HCT116 (cell line): ENCODE data around the gene RNASEH2A. TPM values are rescaled to one million over a fixed set of nuclear protein-coding genes. Genes with fewer than 3 reads are reported as not detected.

Source experiments
- ATAC-seq: fragments of 200-7000 bp; cut with Tn5 transposase; 2 replicates; pipeline ENCODE4 v1.9.1; 2020; ENCODE audit warnings: mild to moderate bottlenecking, moderate library complexity
- BruUV-seq: library from RNA; stranded (reverse); fragments of 400-500 nt; replicated peaks from 2 replicates; lab custom pipeline; 2021; lab: Mats Ljungman, UMichigan
- CTCF ChIA-PET: fragments of 300-600 bp; sonication (Branson Sonifier 250); formaldehyde crosslinking; loops from one replicate; lab custom pipeline; 2021; ENCODE audit warnings: antibody characterized with exemption; lab: Charles Lee
- POLR2A ChIA-PET: fragments of 300-600, 350-600 bp; sonication (Branson Sonifier 250); formaldehyde crosslinking; loops from one replicate; lab custom pipeline; 2021; ENCODE audit warnings: antibody characterized with exemption; lab: Charles Lee
- RAD21 ChIA-PET, 2 experiments: fragments of 300-600 bp; sonication (Branson Sonifier 250); formaldehyde crosslinking; loops; one replicate each; lab custom pipeline; 2023; ENCODE audit warnings: low total read pairs in 2 of 2; ENCODE audit not compliant: uncharacterized antibody in 2 of 2, unreplicated experiment in 2 of 2, low non-redundant PET in 1 of 2; lab: Charles Lee
- DNase-seq: peaks from one replicate; pipeline ENCODE4 v3.0.0-alpha.2; 2010; ENCODE audit warnings: low read depth, low spot score
- H2AFZ ChIP-seq: fragments of 200-600 bp; shearing (Covaris generic), sonication (generic); 2 replicates; pipeline ENCODE4 v1.6.1; 2017; ENCODE audit warnings: low read depth, mixed run types, mixed read lengths, antibody characterized with exemption, low read length; ENCODE audit not compliant: poor library complexity, severe bottlenecking
- H3K27ac ChIP-seq: 2 replicates; pipeline ENCODE4 v1.5.1; 2012; ENCODE audit warnings: low read depth, low read length
- H3K27me3 ChIP-seq: fragments of 200-600 bp; sonication (generic); 2 replicates; pipeline ENCODE4 v1.6.1; 2016; ENCODE audit warnings: mixed run types, low read length, mixed read lengths; ENCODE audit not compliant: insufficient read depth
- H3K36me3 ChIP-seq, 2 experiments: fragments of 200-500 bp in 1 of 2; fragments of 200-600 bp in 1 of 2; sonication (Bioruptor generic) in 1 of 2; sonication (generic) in 1 of 2; 2 replicates each; pipeline versions ENCODE4 v1.5.1 to v1.6.1; 2014 to 2016; ENCODE audit warnings: low read length in 2 of 2, inconsistent platforms in 1 of 2, mixed read lengths in 1 of 2, mixed run types in 1 of 2; ENCODE audit not compliant: insufficient read depth in 2 of 2, control insufficient read depth in 1 of 2
- H3K4me1 ChIP-seq, 2 experiments: fragments of 200-600 bp in 1 of 2; sonication (generic) in 1 of 2; 2 replicates each; pipeline versions ENCODE4 v1.5.1 to v1.6.1; 2012 to 2017; ENCODE audit warnings: low read length in 2 of 2, inconsistent platforms in 1 of 2, mild to moderate bottlenecking in 1 of 2, mixed read lengths in 1 of 2, mixed run types in 1 of 2, moderate library complexity in 1 of 2; ENCODE audit not compliant: insufficient read depth in 2 of 2, control insufficient read depth in 1 of 2
- H3K4me2 ChIP-seq: fragments of 200-600 bp; sonication (generic); 2 replicates; pipeline ENCODE4 v1.6.1; 2017; ENCODE audit warnings: mixed run types, low read length, mixed read lengths
- H3K4me3 ChIP-seq, 2 experiments: fragments of 200-600 bp in 1 of 2; sonication (generic) in 1 of 2; replicated peaks in 1 of 2; 2 replicates each; pipeline ENCODE4 v1.5.1; 2011 to 2016; ENCODE audit warnings: low read length in 2 of 2, control low read depth in 1 of 2, low read depth in 1 of 2, mild to moderate bottlenecking in 1 of 2, mixed read lengths in 1 of 2, mixed run types in 1 of 2
- H3K79me2 ChIP-seq: fragments of 200-600 bp; sonication (generic); 2 replicates; pipeline ENCODE4 v1.6.1; 2017; ENCODE audit warnings: mild to moderate bottlenecking, mixed run types, low read length, moderate library complexity, mixed read lengths; ENCODE audit not compliant: insufficient read depth
- H3K9ac ChIP-seq: fragments of 200-600 bp; sonication (generic); 2 replicates; pipeline ENCODE4 v1.6.1; 2016; ENCODE audit warnings: low read length, mixed read lengths
- H3K9me2 ChIP-seq: fragments of 200-600 bp; sonication (generic), shearing (Covaris generic); 2 replicates; pipeline ENCODE4 v1.6.1; 2017; ENCODE audit warnings: mixed run types, mild to moderate bottlenecking, moderate library complexity; ENCODE audit not compliant: insufficient read depth
- H3K9me3 ChIP-seq, 2 experiments: fragments of 200-500 bp in 1 of 2; fragments of 200-600 bp in 1 of 2; sonication (Bioruptor generic) in 1 of 2; sonication (generic) in 1 of 2; 2 replicates each; pipeline ENCODE4 v1.6.1; 2014 to 2017; ENCODE audit warnings: low read length in 2 of 2, mixed read lengths in 2 of 2, inconsistent platforms in 1 of 2, low read depth in 1 of 2, mild to moderate bottlenecking in 1 of 2, mixed run types in 1 of 2, moderate library complexity in 1 of 2; ENCODE audit not compliant: control insufficient read depth in 1 of 2, insufficient read depth in 1 of 2
- H4K20me1 ChIP-seq: fragments of 200-600 bp; sonication (generic), shearing (Covaris generic); 2 replicates; pipeline ENCODE4 v1.6.1; 2017; ENCODE audit warnings: mixed run types, mild to moderate bottlenecking, moderate library complexity; ENCODE audit not compliant: insufficient read depth
- ATF3 ChIP-seq: IDR thresholded peaks from 2 replicates; pipeline ENCODE4 v1.6.1; 2012
- CEBPB ChIP-seq: IDR thresholded peaks from 2 replicates; pipeline ENCODE4 v1.6.1; 2012; ENCODE audit warnings: low read depth
- CTCF ChIP-seq, 3 experiments: fragments of 200-600 bp in 1 of 3; sonication (generic) in 1 of 3; IDR thresholded peaks in 2 of 3; conservative IDR thresholded peaks in 1 of 3; 2 replicates each; pipeline ENCODE4 v1.5.1; 2012 to 2017; ENCODE audit warnings: low read depth in 2 of 3, low read length in 2 of 3, antibody characterized with exemption in 1 of 3, borderline replicate concordance in 1 of 3, control low read depth in 1 of 3, mild to moderate bottlenecking in 1 of 3, mixed read lengths in 1 of 3, mixed run types in 1 of 3, moderate library complexity in 1 of 3; ENCODE audit not compliant: insufficient read depth in 1 of 3
- ELF1 ChIP-seq: IDR thresholded peaks from 2 replicates; pipeline ENCODE4 v1.6.1; 2012; ENCODE audit warnings: low read depth, borderline replicate concordance
- EZH2 ChIP-seq: fragments of 200-600 bp; sonication (generic); IDR thresholded peaks from 2 replicates; pipeline ENCODE4 v1.6.1; 2017; ENCODE audit warnings: antibody characterized with exemption, mixed run types
- EZH2phosphoT487 ChIP-seq: fragments of 200-600 bp; IDR thresholded peaks from 2 replicates; pipeline ENCODE4 v1.6.1; 2018; ENCODE audit warnings: antibody characterized with exemption, borderline replicate concordance
- POLR2A ChIP-seq: IDR thresholded peaks from 2 replicates; pipeline ENCODE4 v1.7.0; 2011; ENCODE audit warnings: borderline replicate concordance; ENCODE audit not compliant: insufficient read depth, insufficient read length; ENCODE audit errors: extremely low read depth
- POLR2AphosphoS5 ChIP-seq: IDR thresholded peaks from 2 replicates; pipeline ENCODE4 v1.6.1; 2011; ENCODE audit warnings: mild to moderate bottlenecking, low read depth, low read length, moderate library complexity
- RAD21 ChIP-seq: IDR thresholded peaks from 2 replicates; pipeline ENCODE4 v1.6.1; 2012; ENCODE audit warnings: low read depth, mild to moderate bottlenecking
- REST ChIP-seq: IDR thresholded peaks from 2 replicates; pipeline ENCODE4 v1.6.1; 2012; ENCODE audit warnings: low read depth
- SIN3A ChIP-seq: IDR thresholded peaks from 2 replicates; pipeline ENCODE4 v1.6.1; 2012; ENCODE audit warnings: low read depth
- SP1 ChIP-seq: IDR thresholded peaks from 2 replicates; pipeline ENCODE4 v1.6.1; 2012; ENCODE audit warnings: low read depth
- TCF7L2 ChIP-seq: IDR thresholded peaks from 2 replicates; pipeline ENCODE4 v1.7.0; 2011; ENCODE audit warnings: borderline replicate concordance, inconsistent platforms; ENCODE audit not compliant: insufficient read depth, insufficient read length; ENCODE audit errors: extremely low read depth
- YY1 ChIP-seq: IDR thresholded peaks from 2 replicates; pipeline ENCODE4 v1.6.1; 2011; ENCODE audit warnings: low read length, low read depth, moderate library complexity, mild to moderate bottlenecking; ENCODE audit not compliant: insufficient replicate concordance; ENCODE audit errors: extremely low read depth
- ZBTB33 ChIP-seq: IDR thresholded peaks from 2 replicates; pipeline ENCODE4 v1.6.1; 2011; ENCODE audit warnings: mild to moderate bottlenecking, low read length, moderate library complexity; ENCODE audit not compliant: insufficient replicate concordance; ENCODE audit errors: extremely low read depth
- ZFX ChIP-seq: fragments of 450-650 bp; IDR thresholded peaks from 2 replicates; pipeline ENCODE4 v1.6.1; 2017
- ZNF274 ChIP-seq: fragments of 200-500 bp; sonication (Bioruptor generic); IDR thresholded peaks from 2 replicates; pipeline ENCODE4 v1.6.1; 2014; ENCODE audit warnings: mild to moderate bottlenecking, low read depth, low read length, inconsistent platforms
- intact Hi-C: fragments of 100-400 bp; cut with micrococcal nuclease; formaldehyde crosslinking; loops from 2 replicates; pipeline ENCODE4 v1.10.0; 2022
- total RNA-seq: library from RNA; stranded (reverse); gene quantifications from one replicate; pipeline ENCODE4 v1.2.1, GENCODE V29; 2021; ENCODE audit not compliant: unreplicated experiment

The RNASEH2A gene
- total RNA-seq, 1 experiment from 2014 or later: 54.5 TPM

GRCh38 chr19:12783291-12783848 is 23.0 kb upstream of the RNASEH2A start:
- Histone ChIP-seq H3K36me3 (no peaks in the 10 kb centered on the region), H3K9me2 (no peaks in the 10 kb centered on the region), H3K27me3 (no peaks in the 10 kb centered on the region), H3K4me1 (peaks cover 77 to 90% of the 10 kb centered on the region in 2 experiments), H3K9me3 (no peaks in the 10 kb centered on the region), H3K79me2 (no peaks in the 10 kb centered on the region), H2AFZ (no peak overlapping the region), H4K20me1 (no peaks in the 10 kb centered on the region), H3K27ac (peak overlapping the region; percentile 89), H3K4me3 (peak overlapping the region; percentile 43 to 58), H3K9ac (peak overlapping the region; percentile 69), H3K4me2 (peak overlapping the region; percentile 98)
- CTCF ChIA-PET: interaction anchor here (1.0 to 1.3 kb wide), 4 partner anchors 8 to 26 kb away, joined by 3 to 5 read pairs (median 4); partner anchors contain the start of gene JUNB
- POLR2A ChIA-PET: interaction anchor here (1.2 to 3.2 kb wide), 3 partner anchors 9 to 87 kb away, joined by 3 to 39 read pairs (median 3); partner anchors contain the start of genes FBXW9 and JUNB
- no peak for DNase-seq
- TF ChIP-seq YY1 (no peak), ATF3 (no peak), CTCF (IDR thresholded peaks at IDR 0.05 in 2 of 3, conservative IDR thresholded peaks at IDR 0.05 in 1 of 3; ENCODE audit: borderline replicate concordance in 1 of 3, insufficient read depth in 1 of 3, low read depth in 2 of 3, low read length in 2 of 3) (no peak), SIN3A (no peak), EZH2 (no peak), POLR2AphosphoS5 (no peak), REST (no peak), POLR2A (no peak), ELF1 (no peak), SP1 (no peak), CEBPB (no peak), ZBTB33 (no peak), TCF7L2 (no peak), ZNF274 (no peak), EZH2phosphoT487 (no peak), ZFX (no peak), RAD21 (no peak)
- BruUV-seq: no TSS peak
- ATAC-seq: no peak
- intact Hi-C loops: no loop called here
- RAD21 ChIA-PET: interaction anchor here in 1 of 2 experiments (1.3 kb wide), 1 partner anchor 8 kb away, joined by 4 read pairs; the partner anchor contains the start of gene JUNB
